ENCODE measurements around the gene BTAF1. TPM values are rescaled to one million over a fixed set of nuclear protein-coding genes. Genes with fewer than 3 reads are reported as not detected.

Gene BTAF1
- total RNA-seq, 1 donor from 2014 or later, result 53.2 TPM

DNA sequence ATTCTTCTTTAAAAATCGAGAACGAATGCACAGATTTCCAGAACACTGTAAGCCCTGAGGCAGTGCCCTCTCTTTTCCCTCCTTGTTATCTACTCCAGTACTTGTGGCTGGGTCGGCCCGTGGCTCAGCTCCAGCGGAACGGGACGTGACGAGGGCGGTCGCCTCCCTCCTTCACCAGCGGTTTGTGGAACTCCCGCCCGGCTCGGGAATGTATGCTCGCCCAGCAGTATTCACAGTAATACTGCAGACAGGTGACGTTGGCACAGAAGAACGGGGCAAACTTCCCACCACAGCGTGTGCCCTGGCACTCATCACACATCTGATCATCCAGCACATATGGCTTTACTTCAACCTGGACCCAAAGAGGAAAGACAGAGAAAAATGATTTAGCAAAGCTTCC is 128.5 kb downstream of the BTAF1 start:
- no peak for DNase-seq

DNA sequence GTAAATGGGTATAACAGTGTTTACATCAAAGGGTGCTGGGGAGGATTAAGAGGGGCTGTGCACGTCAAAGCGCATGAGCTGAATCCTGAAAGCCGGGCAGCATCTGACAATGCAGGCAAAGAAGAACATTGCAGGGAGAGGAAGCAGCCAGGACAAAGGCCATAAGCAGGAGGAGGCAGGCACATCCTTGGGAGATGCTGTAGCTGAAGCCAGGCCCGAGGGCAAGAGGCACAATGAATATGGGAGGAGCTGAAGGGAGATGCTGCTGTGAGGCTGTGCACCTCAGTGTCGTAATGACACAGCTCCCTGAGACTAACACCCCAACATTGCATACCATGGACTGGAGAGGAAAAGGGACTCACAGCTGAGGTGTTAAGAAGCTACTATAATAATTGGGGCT is 129.2 kb downstream of the BTAF1 start:
- DNase-seq, result no peak

DNA sequence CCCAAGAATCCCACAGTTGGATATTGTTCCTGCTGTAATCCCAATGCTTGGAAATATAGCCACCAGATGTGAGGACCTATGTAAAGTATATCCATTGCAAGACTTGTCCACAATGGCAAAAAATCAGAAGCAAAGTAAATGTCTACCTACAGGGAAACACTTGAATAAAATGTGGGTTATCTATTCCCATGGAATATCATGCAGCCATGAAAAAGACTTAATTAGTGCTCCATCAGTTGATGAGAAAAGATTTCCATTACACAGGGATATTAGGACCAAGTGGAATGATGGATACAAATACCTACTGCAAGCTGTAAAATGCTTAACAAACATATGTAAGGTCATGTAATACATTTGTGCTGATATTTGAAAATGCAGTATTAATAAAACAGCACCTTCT is 131.2 kb downstream of the BTAF1 start:
- DNase-seq, result no peak

DNA sequence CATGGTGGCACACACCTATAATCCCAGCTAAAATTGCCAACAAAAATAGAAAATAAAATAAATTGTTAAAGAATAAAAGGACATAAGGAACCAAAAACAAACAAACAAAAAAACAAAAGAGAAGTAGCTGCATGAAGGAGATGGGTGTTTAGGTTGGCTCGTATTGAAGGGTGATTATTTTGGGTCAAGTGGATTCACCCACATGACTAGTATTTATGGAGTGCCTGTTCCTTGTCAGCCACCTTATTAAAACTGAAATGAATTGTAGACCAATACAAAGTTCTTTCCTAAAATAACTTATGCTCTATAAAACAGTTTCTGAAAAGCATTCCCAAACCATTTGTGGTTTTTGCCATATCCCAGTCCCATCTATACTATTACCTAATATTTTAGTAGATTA is 138.7 kb downstream of the BTAF1 start:
- DNase-seq, result no peak

DNA sequence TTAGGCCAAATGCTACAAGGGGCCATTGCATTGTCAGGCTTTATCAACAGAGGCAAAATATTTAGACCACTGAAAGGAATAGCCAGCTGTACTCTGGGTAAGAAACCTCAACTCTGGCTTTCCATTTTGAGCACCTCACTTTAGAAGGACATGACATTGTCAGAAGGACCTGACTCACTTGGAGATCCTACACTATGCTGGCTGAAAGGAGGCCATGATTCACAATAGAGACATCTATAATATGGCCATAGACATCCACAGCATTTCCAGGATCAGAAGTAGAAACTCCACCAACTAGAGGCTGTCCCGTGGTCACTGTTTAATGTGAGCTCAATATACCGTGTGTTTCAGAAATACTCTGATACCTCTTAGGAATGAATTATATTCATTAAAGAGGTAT is 140.9 kb downstream of the BTAF1 start:
- DNase-seq, result no peak

DNA sequence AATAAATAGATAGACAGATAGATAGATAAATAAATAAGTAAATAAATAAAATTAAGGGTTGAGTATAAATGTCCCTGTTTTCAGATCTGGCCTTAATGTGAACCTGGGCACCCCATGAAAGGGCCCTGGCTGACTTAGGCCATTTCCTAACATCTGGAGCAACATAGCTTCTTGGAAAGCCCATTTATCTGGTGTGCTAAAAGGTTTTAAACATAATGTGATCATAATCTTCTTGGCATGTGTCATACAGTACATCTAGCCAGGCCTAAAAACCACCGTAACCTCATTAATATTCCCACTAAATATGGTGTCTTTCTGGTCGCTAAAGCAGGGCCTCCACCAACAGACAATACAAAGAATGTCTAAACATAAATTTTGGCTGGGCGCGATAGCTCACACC is 142.8 kb downstream of the BTAF1 start:
- no peak for DNase-seq

DNA sequence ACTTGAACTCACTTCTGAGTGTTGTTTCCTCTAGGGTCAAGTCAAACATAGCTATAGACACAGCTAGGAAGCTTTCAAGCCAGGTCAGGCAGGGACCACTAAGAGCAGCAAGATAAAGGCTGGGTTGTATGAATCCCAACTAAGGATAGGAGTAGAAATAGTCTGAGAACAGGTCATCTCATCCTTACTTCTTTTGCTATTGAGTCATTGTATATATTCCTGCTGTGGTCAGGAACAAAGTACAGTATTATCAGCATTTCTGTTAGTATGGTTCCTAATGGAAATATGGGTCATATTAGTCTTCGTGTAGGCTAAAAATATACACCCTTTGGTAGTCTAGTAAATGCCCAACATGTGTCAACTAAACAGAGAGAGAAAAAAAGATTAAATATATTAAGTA is 145.3 kb downstream of the BTAF1 start:
- DNase-seq, result no peak

DNA sequence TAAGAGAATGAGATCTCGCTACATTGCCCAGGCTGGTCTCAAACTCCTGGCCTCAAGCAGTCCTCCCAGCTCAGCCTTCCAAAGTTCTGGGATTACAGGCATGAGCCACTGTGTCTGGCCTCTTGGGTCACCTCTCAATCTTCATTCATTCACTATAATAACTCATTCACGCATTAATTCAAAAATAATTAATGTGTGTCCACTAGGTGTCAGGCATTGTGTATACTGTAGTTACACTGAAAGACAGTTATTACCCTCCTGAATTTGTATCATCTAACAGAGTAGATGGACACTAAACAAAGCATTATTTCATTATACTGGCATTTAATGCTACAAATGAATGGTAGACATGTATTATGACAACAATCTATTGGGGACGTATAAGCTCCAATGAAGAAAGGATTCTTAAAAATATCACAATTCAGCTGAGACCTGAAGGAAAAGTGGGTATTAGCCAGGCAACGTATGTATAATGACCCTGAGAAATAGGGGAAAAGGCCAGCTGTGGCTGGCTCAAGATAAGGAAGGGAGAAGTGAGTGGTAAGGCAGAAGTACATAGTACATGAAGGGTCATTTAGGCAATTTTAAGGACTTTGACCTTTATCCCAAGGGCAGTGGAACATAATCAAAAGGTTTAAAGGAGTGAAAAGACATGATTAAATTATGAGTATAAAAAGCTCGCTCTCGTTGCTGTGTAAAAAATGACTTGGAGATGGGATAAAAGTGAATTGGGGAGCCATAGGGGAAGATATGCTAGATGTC is 150.7 kb downstream of the BTAF1 start:
- no peak for DNase-seq

DNA sequence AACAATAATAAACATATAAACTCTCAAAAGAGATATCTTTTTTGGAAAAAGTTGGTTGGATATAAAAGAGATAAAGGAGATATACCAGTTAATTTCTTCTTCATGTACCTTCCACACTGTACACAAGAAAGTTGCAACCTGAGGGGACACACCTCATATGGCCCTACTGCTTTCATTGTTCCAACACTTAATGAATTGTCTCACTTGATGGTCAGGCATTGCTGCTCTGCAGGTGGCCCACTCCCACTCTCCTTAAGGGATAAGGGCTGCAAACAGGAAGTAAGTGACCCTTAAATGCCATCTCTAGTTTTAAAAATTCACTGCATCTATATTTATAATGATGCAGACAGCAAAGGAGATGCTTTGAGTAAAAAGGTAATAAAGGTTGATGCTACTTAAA is 152.3 kb downstream of the BTAF1 start:
- no peak for DNase-seq

DNA sequence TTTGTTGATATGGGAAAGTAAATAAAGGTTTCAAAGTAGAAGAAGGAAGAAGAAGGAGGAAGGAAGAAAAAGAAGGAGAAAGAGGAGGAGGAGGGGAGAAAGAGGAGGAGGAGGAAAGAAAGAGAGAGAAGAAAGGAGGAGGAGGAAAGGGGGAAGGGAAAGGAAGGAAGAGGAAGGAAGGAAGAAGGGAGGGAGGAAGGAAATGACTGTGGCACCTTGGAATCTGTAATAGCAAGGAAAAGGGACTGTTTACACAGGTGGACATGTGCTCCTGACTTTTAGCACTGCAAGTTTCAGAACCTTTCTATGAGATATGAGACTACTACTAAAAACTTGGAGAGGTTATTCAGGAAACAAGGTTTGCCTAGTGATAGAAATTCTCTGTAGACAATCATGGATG is 153.2 kb downstream of the BTAF1 start:
- DNase-seq, result no peak

DNA sequence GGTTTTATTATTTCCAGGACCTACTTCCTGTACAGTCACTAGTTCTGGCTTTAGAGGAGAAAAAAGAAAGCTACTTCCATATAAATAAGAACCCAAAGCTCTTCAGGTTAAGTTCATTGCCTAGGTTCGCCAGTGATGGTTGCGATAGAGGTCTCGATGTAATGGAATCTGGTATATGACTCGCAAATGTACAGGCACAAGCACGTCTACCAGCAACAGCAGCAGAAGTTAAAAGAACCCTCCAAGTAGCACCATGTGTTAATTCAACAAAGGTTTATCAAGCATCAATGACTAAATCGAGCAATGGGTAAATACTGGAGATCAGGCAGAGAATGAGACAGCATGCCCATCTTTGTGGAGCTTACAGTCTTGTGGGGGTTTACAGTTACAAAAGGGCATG is 155.4 kb downstream of the BTAF1 start:
- DNase-seq, result no peak

Small RNAs within 50 kb of the gene (small RNA-seq; reads per million reads assigned to genes)
- gene AL359198.2 (ENCODE audit: low replicate concordance) (not detected), gene RF00402 (ENCODE audit: low replicate concordance) (not detected)

Other genes starting within 250 kb of the BTAF1 start
- gene TNKS2, start 125.3 kb upstream of the BTAF1 start, total RNA-seq, result 82.0 TPM
- gene FGFBP3, start 14.3 kb upstream of the BTAF1 start, total RNA-seq, result 0.72 TPM

Data from tongue (tissue), 3 donors.